ENCODE measurements around the gene WIPI1.
"Not testable (repeated sequence)": the region's sequence is repeated elsewhere in the genome, so short reads cannot be mapped to it uniquely, and the experiment has no call there.

The WIPI1 gene

DNA sequence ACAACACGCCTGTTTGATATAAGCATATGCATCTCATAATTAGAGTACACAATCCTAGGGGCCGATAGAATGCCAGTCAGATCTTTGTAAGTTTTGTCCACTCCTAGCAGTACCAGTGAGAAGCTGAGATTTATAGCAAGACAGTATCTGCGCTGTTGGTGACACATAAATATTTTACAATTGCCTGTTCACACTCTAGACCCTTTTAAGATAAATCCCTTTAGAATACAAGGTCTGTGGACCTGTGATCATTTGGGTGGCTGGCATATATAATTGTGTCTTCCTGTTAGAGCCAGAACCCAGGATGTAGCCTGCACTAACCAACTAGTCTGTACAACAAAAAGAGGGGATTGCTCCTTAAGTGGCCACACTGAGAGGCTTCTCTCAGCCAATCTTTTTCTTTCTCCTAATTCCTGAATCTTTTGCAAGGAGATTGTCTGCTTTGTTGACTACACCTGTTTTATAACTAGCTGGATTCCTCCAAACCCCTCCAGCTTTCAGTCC, 74.7 kb downstream of the WIPI1 start:
- DNase-seq, result no peak

DNA sequence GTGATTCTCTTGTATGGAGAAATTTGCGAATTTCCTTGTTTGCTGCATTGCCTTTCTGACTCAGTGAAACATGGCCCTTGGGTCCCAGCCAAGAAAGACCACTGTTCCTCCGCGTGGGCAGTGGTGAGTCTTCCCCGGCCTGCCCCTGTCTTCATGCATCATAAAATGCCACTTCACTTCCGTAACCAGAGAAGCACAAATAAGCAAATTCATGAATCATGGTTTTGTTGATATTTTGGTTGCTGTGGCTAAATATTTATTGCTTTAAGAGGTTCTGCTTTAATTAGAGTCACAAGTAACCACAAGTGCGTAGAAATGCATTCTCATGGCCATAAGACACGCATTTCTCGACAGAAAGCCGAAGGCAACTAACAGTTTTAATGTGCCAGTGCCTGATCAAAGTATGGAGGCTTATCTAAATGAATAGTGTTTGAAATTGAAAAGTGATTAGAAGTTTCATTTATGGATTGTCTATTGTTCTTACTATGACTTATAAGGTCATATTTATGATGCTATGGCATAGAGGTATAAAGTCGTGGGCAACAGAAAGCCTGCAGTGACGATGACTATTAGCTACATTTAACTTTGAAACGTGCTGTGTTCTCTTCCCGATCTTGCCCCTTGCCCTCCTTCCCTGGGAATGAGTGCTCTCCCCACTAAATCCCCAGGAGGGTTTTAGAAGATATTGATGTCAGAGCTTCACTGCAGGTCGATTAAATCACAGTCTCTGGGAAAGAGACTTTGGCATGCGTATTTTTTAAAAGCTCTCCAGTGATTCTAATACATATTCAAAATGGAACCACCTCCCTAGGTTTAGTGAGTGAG, 76.0 kb downstream of the WIPI1 start:
- DNase-seq, result no peak

DNA sequence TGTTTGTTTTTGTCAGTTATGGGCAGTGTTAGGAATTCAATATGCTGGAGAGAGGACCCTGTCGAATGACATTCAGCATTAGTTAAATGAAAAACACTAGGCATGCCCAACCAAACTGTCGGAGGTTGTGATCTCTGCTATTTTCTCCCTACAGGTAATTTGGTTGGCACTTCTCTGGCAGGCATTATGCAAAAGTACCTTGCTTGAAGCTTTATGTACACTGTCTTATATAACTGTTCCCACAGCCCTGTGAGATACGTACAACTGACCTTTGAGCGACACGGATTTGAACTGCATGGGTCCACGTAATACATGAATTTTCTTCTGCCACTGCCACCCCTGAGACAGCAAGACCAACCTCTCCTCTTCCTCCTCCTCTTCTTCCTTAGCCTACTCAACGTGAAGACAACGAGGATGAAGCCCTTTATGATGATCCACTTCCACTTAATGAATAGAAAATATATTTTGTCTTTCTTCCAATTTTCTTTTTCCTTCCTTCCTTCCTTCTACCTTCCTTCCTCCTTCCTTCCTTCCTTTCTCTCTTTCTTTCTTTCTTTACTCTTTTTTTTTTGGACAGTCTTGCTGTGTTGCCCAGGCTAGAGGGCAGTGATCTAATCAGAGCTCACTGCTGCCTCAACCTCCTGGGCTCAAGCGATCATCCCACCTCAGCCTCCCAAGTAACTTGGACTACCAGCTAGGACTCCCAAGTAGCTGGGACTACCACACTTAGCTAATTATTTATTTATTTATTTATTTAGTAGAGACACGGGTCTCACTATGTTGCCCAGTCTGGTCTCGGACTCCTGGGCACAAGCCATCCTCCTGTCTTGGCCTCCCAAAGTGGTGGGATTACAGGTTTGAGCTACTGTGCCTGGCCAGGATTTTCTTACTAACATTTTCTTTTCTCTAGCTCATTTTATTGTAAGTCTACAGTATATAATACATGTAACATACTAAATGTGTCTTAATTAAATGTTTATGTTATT, 77.3 kb downstream of the WIPI1 start:
- DNase-seq, result no peak

DNA sequence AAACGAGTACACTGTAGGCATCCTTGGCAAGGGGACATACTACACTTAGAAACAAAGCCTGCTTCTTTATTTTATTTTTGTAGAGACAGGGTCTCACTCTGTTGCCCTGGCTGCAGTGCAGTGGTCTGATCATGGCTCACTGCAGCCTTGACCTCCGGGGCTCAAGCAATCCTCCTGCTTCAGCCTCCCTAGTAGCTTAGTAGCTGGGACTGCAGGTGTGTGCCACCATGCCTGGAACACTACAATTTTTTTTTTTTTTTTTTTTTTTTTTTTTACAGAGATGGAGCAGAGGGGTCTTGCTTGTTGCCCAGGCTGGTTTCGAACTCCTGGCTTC, 78.2 kb downstream of the WIPI1 start:
- DNase-seq, result no peak

DNA sequence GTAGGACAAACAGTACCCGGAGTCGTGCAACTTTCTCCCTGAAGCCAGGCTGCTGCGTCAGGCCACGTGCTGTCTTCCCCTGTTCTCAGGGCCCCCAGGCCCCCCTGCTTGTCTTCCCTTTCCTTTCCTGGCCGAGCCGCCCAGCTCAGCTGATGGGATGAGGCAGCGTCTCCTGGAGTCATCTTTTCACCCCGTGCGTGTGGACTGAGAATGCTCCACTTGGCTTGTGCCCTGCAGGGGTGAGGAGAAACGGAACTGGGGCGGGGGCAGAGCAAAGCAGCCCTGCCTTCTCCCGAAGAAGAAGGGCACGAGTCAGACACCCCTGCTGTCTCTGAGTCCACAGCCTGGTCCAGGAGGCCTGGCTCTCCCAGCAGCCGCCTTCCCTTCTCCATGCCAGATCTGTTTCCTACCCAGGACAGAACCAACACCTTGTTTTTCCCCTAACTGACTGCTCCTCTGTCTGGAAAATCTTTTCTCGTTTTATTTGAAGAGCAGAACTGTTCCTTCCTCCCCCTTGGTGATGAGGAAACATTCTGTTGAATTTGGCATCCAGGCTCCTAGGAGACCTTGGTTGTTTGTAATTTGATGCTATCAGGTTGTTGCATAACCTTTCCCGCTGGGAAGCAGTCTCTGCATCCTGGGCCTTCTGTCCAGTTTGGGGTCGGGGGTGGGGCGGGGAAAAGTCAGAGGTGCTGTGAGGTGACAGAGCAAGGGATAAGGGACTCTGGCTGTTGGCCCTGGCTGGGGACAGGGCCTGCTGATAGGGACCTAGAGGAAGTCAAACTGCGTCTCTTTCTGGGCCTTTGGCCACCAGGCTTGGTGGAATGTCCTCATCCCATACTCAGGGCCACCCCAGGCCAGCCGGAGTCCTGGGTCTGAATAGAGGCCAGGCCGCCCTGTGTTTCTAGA, 78.8 kb downstream of the WIPI1 start:
- DNase-seq, result no peak

DNA sequence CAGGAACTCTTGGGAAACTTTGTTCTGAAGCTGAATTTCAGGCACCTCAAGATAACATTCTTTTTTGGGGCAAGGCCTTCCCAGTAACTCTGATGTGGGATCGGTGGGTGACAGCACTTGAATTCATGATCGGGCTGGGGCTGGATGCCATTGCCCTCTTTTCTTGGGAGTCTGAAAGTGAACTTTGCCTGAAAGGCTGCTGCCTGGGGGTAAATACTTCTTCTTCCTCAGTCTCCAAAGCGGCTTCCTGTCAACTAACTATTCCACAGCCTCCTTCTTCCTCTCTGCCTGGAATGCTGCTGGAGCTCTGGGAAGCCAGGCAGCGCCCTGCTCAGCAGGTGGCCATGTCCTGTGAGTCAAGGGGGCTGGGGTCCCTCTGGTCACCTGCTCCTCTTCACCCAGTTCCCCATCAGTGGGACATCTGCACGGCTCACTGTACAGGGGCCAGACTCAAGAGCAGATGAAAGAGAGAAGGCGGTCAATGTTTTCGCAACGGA, 79.5 kb downstream of the WIPI1 start:
- DNase-seq, result no peak

DNA sequence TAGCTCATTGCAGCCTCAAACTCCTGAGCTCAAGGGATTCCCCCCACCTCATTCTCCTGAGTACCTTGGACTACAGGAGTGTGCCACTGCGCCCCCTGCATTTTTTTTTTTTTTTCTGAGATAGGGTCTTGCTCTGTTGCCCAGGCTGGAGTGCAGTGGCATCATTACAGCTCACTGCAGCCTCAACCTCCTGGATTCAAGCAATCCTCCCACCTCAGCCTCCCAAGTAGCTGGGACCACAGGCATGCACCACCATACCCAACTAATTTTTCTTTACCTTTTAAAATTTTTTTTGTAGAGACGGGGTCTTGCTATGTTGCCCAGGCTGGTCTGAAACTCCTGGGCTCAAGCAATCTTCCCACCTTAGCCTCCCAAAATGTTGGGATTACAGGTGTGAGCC, 81.1 kb downstream of the WIPI1 start:
- not testable (repeated sequence) for DNase-seq

DNA sequence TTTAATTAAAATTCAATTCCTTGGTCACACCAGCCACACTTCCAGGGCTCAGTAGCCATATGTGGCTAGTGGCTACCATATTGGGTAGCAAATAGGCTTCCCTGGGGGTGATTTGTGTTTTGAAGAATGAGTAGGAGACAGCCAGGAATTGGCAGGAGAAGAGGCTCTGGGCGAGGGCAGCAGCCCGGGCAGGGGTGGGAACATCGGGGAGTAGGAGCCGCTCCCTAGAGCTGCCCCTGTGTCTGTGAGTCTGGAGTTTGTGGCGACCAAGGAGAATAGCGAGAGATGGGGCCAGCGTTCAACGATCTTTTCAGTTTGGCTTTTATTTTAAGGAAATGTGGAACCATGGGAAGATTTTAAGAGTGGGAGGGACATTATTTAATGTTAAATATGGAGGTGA, 81.7 kb downstream of the WIPI1 start:
- DNase-seq, result no peak

All from activated CD8-positive, alpha-beta memory T cell treated with anti-CD3 and anti-CD28 coated beads, Interleukin-2, amount 50 U/mL, for 4 hours (primary cell).